ENCODE data around the gene LEAP2.

DNA sequence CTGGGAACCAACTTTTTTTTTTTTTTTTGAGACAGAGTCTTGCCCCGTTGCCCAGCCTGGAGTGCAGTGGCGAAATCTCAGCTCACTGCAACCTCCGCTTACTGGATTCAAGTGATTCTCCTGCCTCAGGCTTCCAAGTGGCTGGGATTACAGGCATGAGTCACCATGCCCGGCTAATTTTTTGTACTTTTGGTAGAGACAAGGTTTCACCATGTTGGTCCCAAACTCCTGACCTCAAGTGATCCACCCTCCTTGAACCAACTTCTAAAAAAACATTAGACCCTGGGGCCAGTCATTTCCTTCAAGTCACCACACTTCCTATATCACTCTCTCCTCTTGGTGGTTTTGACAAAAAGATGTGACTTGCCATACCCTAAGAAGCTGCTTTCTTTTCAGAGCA lies 32.2 kb upstream of the LEAP2 start:
- no peak for TF ChIP-seq CTCF (IDR thresholded peaks at IDR 0.05; ENCODE audit: insufficient read depth, low read length, poor library complexity, severe bottlenecking)
- TF ChIP-seq EZH2phosphoT487 (conservative IDR thresholded peaks at IDR 0.05; ENCODE audit: low read length), result no peak

Measured in SU-DHL-6 (cell line).